Measurements from ENCODE around the gene PACSIN2.

Gene PACSIN2

DNA sequence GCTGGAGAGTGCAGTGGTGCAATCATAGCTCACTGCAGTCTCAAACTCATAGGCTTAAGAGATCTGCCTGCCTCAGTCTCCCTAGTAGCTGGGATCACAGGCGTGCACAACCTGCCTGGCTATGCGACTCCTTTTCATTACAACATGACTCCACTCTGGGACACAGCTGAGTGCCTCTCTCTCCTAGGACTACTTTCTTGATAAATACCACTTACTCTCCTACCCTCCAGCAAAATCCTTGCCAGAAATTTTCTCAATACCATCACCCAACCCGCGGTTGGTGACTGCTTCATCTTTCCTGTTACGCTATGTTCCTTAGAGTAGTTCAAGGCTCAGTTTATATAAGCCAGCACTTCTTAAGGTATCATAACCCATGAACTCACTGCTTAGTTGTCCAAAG, 184.8 kb downstream of the PACSIN2 start:
- DNase-seq (ENCODE audit: low spot score) (no peak), FAIRE-seq (no peak)

GRCh38 chr22:42829302-42829701, 185.6 kb downstream of the PACSIN2 start:
- DNase-seq (ENCODE audit: low spot score), result no peak

DNA sequence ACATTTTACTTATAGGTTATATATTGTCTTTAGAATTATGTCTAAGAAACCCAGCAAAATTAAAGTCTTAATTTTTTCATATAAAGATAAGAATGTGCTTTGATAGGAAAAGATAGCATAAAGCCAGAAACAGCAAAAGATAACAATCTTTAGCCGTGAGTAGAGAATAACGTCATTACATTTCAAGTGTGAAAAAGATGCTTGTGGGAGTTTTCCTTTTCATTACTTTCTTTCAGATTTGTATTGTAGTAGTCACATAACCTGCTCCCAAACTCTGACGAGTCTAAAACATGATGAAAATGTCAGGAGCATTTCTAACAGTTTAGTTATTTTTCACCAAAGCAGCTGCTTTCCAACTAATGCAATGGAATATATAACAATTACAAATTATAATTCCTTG, 189.2 kb downstream of the PACSIN2 start:
- FAIRE-seq (no peak), DNase-seq (ENCODE audit: low spot score) (no peak)

More at GRCh38 chr22:42829302-42829701, 185.6 kb downstream of the PACSIN2 start:
- FAIRE-seq, result no peak

DNA sequence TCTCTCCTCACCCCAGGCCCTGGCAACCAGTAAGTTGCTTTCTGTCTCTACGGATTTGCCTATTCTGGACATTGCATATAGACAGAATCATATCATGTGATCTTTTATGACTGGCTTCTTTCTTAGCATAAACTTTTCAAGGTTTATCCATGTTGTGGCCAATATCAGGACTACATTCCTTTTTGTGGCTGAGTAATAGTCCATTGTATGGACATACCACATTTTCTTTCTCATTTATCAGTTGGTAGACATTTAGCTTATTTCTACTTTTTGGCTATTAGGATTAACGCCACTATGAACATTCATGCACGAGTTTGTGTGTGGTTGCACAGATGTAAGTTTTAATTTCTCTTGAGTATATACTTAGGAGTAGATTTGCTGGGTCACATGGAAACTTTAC, 193.6 kb downstream of the PACSIN2 start:
- FAIRE-seq (no peak), DNase-seq (ENCODE audit: low spot score) (no peak)

- DNase-seq (ENCODE audit: low spot score) (peak; percentile 26), FAIRE-seq (peak; percentile 9)
These were observed 194.7 kb downstream of the PACSIN2 start for GRCh38 chr22:42820045-42820763.
